Muscle of back (tissue), 11 donors: ENCODE measurements around the gene ZNF468. TPM values are rescaled to one million over a fixed set of nuclear protein-coding genes. Genes with fewer than 3 reads are reported as not detected.
"Not testable (repeated sequence)": the region's sequence is repeated elsewhere in the genome, so short reads cannot be mapped to it uniquely, and the experiment has no call there.

ENCODE experiments used
- DNase-seq, 3 donors: peaks; one replicate each; pipeline versions ENCODE4 v3.0.0 to v3.0.0-alpha.2; 2013
- polyA plus RNA-seq, 10 donors: library from polyadenylated mRNA; unstranded; fragments of 120-200 nt; gene quantifications; one replicate each; pipeline ENCODE4 v1.2.1, GENCODE V29; 2013; ENCODE audit not compliant: insufficient read length in 10 of 10

The ZNF468 gene
- polyA plus RNA-seq, 10 donors, result 13.2 to 22.5 (median 18.1) TPM

- DNase-seq, result not testable (repeated sequence)
Observed at GRCh38 chr19:52833541-52833940, 23.9 kb downstream of the ZNF468 start.

DNA sequence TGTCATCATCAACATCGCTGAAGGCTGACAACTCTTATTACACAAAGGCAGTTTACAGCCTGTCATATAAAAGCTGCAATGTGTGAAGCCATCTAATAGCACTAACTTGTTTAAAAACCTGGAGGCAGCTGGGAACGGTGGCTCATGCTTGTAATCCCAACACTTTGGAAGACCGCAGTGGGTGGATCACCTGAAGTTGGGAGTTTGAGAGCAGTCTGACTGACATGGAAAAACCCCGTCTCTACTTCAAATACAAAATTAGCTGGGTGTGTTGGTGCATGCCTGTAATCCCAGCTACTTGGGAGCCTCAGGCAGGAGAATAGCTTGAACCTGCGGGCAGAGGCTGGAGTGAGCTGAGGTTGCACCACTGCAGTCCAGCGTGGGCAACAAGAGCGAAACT is 27.6 kb downstream of the ZNF468 start:
- DNase-seq, result not testable (repeated sequence)

- DNase-seq, result no peak
Observed at GRCh38 chr19:52825765-52826164, 31.7 kb downstream of the ZNF468 start.

DNA sequence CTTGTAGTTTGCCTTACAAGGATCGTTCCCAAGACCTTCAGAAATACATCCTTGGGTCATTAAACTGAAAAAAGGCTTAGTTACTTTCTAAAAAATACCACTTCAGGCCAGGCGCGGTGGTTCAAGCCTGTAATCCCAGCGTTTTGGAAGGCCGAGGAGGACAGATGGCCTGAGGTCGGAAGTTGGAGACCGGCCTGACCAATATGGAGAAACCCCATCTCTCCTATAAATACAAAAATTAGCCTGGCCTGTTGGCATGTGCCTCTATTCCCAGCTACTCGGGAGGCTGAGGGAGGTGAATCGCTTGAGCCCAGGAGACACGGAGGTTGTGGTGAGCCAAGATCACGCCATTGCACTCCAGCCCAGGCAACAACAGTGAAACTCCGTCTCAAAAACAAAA is 33.7 kb downstream of the ZNF468 start:
- DNase-seq, result no peak

- peak; percentile 23 to 80 (median 51) for DNase-seq
Observed at GRCh38 chr19:52821204-52821960, 36.0 kb downstream of the ZNF468 start, which contains the start of gene ZNF28. Gene ZNF28, minus strand, starts transcription at chr19:52821633. Its CDS starts 3,675 bp downstream, at chr19:52817958.

GRCh38 chr19:52820472-52821203 is 36.8 kb downstream of the ZNF468 start:
- DNase-seq, result peak in 2 of 3 donors; percentile 17 to 36

- DNase-seq, result no peak
Observed at GRCh38 chr19:52809801-52810200, 47.6 kb downstream of the ZNF468 start.

DNA sequence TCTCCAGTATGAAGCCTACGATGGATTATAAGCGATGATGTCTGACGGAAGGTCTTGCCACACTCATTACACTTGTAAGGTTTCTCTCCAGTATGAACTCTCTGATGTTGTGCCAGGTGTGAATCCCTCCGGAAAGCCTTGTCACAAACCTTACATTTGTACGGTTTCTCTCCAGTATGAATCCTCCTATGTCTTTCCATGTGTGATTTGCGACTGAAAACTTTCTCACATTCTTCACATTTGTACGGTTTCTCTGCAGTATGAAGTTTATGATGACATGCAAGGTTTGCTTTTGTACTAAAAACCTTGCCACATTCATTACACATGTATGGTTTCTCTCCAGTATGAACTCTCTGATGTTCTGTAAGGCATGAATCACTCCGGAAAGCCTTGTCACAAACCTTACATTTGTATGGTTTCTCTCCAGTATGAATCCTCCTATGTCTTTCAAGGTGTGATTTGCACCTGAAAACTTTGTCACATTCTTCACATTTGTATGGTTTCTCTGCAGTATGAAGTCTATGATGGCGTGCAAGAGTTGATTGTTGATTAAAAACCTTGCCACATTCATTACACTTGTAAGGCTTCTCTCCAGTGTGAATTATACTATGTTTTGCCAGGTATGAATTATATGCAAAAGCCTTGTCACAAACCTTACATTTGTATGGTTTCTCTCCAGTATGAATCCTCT is 57.3 kb downstream of the ZNF468 start:
- not testable (repeated sequence) for DNase-seq

- no peak for DNase-seq
Observed at GRCh38 chr19:52789440-52789839, 68.0 kb downstream of the ZNF468 start.

Other genes with a start within 250 kb of the ZNF468 start
- 10 to 100 TPM; 25.8 to 81.0 (median 36.4) TPM for gene ZNF83, start 219.3 kb downstream of the ZNF468 start, polyA plus RNA-seq
- 10 to 100 TPM in 1 of 10 donors, 1 to 10 TPM in 9; 4.9 to 10.3 (median 7.2) TPM for gene ZNF611, start 122.6 kb downstream of the ZNF468 start, polyA plus RNA-seq
- gene ZNF600, start 70.8 kb downstream of the ZNF468 start, polyA plus RNA-seq, result 1 to 10 TPM; 1.3 to 5.1 (median 3.5) TPM
- gene ZNF28, start 36.0 kb downstream of the ZNF468 start, polyA plus RNA-seq, result 10 to 100 TPM in 3 of 10 donors, 1 to 10 TPM in 7; 6.6 to 11.4 (median 8.3) TPM
- 10 to 100 TPM in 9 of 10 donors, 1 to 10 TPM in 1; 9.9 to 30.9 (median 14.8) TPM for gene ZNF320, start 40.0 kb upstream of the ZNF468 start, polyA plus RNA-seq
- gene ZNF888, start 65.8 kb upstream of the ZNF468 start, polyA plus RNA-seq, result 1 to 10 TPM; 2.2 to 3.9 (median 2.9) TPM
- 1 to 10 TPM; 5.2 to 8.6 (median 7.3) TPM for gene ZNF816, start 105.3 kb upstream of the ZNF468 start, polyA plus RNA-seq
- under 1 TPM in 1 of 10 donors, not detected in 9; 0.25 TPM for gene ERVV-1, start 156.3 kb upstream of the ZNF468 start, polyA plus RNA-seq
- gene ERVV-2, start 187.1 kb upstream of the ZNF468 start, polyA plus RNA-seq, result under 1 TPM in 1 of 10 donors, not detected in 9; 0.05 TPM
- gene ZNF160, start 245.8 kb upstream of the ZNF468 start, polyA plus RNA-seq, result 10 to 100 TPM; 12.1 to 31.1 (median 18.5) TPM